ENCODE measurements around the gene KLF7.

KLF7 gene
- 52.6 to 53.3 reads per million in 2 donors for total RNA-seq

DNA sequence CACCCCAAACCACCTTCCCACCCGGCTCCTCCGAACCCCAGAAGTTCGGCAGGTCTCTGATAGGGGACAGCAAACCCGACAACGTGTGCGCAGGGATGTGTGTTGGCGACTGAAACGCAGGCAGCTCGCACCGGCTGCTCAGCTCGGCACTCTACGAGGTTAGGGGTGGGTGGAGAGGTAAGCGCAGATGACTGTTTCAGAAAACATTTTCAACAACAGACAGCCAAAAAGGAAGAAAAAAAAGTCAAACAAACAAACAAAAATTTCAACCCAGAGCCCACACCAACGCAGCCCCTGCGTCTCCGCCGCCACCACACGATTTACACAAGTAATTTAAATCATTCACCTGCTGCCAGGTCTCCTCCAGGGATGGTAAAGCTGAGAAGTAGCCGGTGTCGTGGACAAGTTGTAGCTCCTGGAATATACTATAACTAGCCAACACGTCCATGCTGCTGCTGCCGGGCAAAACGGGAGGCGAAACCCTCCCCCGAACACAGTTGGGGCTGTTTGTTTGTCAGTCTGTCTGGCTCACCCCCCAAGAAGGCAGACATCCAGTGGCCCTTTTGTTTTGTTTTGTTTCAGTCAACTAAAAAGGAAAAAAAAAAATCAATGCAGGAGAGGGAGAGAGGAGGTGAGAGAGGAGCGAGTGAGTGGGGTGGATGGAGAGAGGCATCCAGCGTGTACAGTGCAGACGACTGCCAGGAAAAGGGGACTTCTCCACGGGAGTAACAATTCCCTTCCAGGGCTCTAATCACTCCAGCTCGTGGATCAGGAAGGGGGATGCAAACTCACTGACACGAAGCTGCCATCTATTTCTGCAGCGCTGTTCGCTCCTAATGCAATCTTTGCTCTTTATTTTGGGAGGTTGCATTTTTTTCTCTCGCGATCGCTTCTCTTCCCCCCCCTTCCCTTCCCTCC is at the start of gene KLF7:
KLF7 (minus strand) TSS at position 828 of the 918 bp plus-strand sequence; CDS start at position 448, 380 bp downstream.
- peak; percentile 33 for DNase-seq

DNA sequence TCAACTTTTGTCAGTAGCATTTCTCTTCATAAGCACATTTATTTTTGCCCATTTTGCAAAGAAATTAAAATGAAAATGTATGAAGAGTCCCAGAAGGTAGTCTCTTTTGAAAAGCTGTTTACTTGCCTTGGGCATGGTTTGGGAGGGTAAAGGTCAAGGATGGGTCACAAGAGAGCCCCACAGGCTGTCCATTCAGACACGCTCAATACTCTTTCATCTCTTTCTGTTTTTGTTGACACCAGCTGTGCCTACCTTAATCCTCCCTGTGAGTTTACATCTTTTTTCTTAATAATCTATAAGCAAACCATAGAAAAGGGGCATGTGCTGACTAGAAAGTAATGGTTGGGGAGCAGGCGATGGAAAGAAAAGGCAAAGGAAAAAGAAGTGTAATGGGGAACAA is 49.6 kb upstream of the KLF7 start:
- no peak for DNase-seq

DNA sequence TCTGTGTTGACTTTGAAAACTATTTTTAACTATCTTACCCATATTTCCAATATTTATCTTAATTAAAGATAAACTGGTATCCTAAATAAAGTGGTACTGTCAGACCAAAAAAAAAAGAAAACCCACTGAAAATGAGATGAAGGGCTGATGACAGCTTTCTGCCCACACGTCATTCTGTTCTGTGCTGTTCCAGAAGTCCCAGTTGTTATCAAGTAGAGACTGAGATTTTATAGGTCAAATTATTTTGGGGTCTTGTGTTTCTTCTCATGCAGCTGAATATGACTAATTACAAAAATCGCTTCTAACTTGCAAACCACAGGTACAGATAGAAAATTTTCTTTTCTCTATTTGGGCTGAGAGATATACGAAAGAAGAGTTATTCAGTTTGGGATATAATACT is 48.7 kb upstream of the KLF7 start:
- DNase-seq, result no peak

DNA sequence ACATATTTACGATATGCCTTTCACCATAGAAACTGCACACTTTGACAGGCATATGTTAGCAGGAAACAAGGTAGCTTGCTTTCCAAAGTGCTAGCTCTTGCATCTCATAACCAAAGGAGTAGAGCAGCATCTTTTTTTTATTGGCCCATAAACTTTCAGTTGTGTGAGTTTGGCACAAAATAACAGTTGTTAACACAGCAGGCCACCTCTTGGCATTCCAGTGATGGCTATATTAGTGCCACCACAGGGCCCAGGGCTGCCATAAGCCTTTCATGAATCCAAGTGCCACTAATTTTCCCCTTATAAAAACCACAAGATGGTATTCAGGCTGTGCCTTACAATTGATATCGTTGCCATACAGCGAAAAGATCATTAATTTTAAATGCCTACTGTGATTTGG is 40.3 kb upstream of the KLF7 start:
- no peak for DNase-seq

DNA sequence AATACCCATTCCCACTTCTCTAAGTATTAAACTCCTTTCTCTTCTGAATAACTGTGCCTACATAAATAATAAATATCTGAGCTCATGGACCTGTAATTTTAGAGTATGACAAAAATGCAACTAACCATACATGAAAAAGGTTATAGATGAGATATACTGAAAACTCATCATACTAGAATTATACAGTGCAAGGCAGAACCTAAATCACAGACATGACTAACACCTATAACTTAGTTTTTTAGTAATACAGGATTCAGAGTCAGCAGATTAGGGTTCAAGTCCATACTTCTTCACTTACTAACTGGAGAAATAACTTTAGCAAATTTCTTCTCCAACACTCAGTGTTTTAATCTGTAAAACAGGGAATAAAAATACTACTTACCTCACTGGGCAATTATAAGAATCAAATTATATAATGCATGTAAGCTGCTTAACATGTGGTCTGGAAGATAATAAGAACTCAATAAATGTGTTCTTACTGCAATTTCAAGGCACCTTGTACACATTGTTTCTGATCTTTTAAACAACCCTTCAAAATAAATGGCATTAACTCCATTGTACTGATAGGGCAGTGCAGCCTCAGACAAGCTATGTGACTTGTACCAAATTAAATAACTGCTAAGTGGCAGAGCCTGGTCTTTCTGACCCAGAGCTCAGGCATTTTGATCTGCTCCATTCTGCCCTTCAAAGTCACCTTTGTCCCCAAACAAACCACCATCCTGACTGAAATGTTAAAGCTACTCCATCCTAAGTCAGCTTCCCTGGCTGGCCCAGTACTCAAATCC is 39.6 kb upstream of the KLF7 start:
- no peak for DNase-seq

DNA sequence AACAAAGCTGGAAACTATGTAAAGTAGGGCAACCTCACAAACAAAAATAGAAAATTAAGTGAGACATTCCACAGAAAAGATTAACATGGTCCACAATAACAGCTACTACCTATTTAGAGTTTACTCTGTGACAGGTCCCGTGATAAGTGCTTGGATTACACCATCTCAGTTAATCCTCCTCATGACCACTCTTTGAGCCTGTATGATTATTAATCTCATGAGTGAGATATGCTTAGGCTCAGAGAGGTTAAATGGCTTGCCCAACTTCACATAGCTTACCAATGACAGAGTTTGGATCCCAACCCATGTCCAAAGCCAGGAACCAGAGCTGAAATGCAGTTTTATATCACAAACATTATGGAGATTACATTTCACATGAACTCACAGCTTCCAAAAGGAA is 37.3 kb upstream of the KLF7 start:
- DNase-seq, result no peak

DNA sequence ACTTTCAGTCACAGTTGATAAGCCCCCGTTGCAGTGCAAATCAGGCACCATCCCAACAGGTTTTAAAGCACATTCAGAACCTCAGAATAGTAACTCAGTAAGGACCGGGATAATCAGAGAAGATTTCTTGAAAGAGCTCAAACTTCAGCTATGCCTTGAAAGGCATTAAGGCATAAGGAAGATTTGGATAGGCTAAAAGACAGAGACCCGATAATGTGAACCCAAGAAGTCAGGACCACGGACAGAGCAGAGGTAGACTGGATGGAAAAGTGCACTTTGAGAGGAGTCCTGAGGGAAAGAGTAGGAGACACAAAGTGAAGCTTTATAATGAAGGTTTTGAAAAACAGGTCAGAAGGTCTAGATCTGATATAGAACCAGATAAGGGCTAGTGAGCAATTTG is 36.9 kb upstream of the KLF7 start:
- DNase-seq, result no peak

DNA sequence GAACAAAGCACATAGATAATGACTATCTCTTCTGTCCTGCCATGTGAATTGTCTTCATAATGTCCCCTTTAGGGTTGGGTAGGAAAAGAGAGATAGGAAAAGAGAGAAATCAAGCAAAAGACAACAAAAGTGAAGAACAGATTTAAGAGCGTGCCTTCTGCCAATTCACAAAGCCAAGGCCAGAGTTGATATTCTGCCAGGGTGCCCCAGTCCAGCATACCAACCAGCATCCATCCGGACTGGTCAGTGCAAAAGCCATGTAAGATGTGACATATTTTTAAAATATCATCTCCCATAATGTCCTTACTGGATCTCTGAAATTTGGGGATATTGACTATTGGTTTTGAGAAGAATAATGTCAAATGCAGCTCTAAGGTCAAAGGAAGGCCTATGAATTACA is 35.7 kb upstream of the KLF7 start:
- no peak for DNase-seq

DNA sequence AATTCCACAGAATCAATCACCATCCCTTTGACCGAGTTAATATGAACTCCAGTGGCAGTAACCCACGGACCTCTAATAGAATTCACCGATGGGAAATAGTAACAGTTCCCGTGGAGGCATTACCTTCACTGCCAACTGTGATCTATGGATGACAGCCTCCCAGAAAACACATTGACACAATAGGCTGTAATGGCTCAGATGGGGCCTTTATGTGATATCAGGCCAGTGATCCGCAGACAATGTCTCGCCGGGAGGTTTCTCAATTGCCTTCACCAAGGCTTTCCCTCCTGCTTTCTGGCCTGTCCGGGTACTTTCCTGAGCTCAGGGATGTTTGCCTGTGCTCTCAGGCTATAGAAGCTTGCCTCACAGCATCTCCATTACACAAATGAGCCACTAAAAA is 34.4 kb upstream of the KLF7 start:
- no peak for DNase-seq

DNA sequence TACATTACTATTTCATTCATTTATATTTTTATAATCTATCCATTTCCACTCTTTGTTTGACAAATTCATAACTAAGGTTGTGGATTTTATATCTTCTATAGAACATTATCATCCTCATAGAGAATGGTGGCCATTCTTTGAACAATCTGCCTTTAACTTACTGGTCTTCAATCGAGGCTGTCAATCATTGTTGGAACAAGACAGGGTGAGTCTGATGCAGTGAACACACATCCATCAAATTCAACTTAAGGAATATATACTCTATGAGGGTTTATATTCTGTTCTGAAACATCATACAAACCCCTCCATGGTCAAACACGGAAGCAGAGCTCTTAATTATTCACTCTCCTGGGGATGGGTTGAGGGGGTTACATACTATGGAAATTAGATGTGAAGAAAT is 28.3 kb upstream of the KLF7 start:
- DNase-seq, result no peak

DNA sequence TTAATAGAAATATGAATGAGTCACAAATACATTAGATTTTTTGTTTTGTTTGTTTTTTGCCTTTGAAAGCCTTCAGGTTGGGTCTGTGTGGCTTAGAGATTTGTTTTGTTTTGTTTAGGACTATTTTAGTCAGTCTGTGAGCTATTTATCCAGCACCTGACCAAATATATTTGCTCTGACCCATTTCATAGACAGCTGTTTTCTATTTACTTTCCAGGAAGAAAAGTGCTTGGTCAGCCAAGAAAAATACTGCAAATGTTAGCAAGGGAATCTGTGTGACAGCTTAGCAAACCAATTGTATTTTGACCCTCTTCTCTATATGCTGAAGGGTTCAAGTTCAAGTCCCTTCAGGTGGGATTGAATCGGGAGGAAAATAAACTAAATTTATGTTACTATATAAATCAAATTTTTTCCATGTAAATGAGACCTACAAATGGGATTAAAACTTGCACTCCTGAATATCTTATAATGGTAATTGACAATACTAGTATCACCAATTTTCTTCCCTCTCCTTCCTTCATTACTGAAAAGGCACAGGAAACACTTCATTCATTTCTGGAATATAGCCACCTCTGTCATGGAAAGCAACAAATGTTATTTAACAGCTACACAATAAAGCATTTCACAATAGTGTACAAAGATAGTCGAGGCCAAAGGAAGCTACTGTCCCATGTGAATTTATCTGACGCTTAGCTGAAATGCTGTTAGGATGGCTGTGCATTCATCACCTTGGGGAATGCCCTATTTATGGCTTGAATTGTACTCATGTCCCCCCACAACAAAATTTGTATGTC is 23.1 kb upstream of the KLF7 start:
- no peak for DNase-seq

DNA sequence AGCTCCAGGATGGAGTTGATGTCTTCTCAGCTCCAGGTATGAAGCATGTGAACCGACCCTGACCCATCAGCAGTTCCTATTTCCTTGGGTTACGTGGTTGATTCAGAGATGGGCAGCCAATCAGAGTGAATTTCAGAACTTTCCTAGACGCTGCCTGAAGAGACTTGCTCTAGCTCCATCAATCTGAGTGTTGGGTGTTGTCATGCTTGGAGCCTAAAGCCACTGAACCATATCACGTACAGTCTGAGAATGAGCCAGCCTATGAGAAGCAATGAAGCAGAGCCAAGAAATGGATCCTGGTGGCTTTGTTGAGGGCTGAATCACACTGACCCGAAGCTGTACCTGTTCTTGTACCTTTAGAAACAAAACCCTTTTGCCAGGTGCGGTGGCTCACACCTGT is 19.6 kb upstream of the KLF7 start:
- DNase-seq, result no peak

DNA sequence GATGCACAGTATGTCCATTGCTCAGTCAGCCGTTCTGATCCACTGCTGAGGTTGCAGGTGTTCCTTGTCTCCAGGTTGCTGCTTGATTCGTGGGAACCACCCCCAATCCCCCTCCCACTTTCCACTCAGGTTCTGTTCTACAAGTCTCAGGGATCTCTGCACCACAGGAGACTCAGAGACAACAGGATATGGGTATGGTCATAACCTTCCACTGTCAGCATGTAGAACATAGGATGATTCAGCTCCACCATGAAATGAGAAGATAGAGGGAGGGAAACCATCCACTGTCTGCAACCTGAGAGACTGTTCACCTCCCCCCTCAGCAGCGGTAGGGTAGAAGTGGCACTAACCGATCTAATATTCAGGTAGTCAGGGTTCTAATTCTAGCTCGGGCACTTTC is 19.0 kb upstream of the KLF7 start:
- DNase-seq, result no peak

DNA sequence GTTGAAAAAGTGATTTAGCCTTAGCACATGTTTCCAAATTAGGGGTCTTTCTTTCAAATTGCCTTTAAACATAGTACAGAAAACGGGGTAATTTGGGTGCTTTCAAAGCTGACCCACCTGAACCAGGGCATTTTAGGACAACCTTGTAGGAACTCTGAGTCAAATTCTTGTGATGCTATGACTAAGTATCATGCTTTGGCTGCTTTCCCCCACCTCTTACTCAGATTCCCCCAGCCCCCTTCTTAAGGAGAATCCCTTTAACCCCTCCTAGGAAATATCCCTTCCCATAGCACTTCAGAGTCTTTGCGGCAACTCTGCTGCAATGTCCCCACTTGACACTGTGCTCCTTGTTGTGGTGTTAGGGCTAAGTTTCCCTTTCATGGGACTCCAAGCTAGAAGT is 18.6 kb upstream of the KLF7 start:
- no peak for DNase-seq

DNA sequence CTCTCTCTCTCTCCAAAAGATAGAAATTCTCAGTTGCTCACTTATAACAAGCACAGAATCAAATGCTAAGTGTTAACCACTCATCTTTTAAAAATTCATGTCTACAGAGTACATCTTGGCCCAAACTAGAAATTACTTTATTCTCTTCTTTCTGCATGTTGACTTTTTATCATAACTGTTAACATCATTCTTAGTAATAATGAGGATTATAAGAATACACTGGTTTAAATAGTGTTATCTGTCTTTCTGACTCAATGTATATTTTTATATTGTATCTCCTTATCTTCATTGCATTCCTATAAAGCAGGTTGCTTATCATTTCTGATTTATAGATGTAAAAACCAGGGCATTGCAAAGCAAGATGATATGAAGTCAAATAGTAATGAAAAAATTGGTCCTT is 17.8 kb upstream of the KLF7 start:
- DNase-seq, result no peak

DNA sequence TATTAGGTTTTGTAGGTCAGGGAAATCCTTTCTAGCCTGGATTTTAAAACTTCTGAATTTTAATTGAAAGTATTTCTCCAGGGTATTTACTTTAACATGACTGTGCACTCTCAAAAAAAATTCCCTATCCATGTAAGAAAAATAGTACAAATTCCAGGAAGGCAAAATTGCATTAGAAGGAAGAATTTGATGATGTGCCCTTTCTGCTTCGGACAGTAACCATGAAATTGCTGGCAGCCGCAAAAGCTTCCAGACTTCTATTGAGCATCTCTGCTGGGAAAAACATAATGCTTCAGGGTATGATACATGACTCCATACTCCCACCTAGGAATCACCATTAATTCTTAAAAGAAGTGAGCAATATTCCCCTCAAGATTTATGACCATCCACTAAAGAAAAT is 17.2 kb upstream of the KLF7 start:
- DNase-seq, result no peak

DNA sequence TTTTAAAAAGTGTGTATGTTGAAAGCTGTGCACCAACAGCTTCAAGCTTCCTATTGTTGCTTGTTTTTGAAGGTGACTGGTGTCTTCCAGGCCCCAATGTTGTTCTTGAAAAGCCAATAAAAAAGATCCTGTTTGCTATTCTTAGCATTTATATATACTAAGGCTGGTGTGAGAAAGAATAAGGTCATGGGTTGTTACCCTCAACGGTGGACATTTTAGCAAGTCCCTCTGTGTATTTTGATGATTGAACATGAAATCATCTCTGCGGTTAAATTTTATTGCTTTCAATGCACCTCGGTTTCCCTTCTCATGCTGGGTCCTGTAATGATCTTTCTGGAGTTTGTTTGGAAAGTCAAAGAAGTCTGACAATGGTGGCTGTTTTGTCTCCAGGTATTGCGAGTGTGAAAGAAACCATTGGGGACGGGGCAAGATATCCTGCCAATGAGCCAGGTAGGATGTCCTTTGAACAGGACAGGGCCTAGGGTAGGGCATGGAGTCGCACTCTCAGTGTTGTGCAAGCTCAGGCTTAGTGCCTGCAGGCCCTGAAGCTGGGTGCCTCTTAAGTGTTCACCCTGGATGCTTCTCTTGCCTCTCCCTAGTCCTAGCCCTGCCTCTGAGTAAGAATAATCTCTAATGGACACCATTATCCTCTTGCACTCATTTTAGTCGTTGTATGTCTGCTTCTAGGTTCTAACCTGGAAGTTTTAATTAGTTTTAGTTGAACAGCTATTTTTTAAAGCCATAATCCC is 16.0 kb upstream of the KLF7 start:
- no peak for DNase-seq

DNA sequence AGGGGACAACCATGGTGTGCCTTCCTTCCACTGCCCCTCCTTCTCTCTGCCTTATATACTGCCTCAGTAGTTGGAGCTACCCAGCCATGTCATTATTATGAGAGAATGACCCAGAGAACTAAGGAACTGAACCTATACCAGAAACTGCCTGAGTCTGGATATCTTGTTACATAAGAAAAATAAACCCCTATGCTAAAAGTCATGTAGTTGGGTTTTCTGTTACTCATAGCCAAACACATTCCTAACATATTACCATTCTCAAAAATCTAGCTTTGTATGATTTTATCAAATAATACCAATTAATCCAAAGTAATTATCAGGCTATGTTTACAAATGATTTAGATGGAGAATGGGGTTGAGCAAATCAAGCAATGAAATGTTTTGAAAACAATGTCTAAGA is 15.0 kb upstream of the KLF7 start:
- DNase-seq, result no peak

DNA sequence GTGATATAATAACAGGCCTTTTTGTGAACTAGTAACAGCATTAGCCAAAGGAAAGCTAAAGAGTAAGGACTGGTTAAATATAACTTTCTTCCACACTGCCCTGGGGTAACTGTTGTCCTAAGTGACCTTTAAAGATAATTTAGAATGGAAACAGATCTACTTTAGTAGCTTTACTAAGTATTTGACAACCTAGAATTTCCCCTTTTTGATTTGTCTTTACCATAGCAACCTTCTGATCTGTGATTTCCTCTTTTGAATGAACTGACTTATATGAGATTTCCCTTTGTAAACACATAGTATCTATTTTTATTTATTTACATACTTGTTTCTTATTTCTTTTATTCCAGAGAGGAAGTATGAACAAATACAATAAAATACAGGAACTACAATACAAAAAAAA is 10.5 kb upstream of the KLF7 start:
- no peak for DNase-seq

DNA sequence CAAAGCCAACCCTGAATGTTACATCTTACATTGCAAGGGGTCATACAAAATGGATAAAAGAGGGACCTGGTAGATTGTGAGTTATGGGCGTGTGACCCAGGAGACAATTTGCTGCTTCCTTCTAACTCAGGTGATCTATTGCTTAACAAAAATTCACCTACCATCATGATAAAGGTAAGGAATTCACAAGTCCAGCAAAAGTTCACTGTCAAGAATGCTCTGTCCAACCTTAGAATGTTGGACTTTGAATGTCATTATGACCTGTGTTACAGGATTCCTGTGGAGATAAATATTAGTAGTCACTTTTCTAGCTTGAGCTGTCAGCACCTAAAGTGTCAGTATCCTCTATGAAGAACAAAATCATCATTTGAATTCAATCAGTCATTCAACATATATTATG is 7.9 kb upstream of the KLF7 start:
- no peak for DNase-seq

DNA sequence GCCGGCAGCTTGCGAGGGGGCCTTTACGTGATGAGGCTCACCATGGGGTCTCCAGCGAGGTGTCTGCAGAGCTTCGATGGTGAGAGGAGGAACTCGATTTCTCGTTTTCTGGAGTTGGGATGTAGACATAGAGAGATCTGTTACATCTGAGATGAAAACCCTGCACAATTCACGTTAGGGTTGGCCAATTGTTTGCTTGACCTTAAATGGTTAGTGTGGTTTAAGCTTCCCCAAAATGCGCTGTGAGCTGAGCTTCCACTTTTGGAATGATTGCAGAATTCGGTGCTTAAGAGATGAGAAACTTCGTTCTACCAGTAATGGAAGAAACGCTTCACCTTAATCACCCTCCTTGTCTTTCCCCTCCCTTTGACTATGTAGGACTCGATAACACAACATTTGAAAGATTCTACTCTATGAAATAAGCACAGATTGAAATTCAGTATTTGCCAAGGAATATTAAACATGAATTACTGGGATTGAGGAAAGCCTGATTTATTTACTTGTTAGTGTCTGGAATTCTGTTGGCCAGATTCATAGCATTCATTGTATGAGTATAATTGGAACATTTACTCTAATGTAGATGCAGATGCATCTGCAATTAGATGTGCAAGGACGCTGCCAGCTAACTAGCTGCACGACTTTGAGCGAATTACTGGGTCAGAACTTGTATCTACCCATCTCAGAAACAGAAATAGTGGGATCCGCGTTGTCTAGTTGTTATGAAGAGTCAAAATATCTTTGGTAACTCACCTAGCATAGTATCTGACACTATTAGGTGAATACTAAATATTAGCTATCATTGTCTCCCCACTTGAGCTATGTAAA is 1.6 kb upstream of the KLF7 start:
- DNase-seq, result no peak
